ENCODE results near the gene RUFY4. TPM values are rescaled to one million over a fixed set of nuclear protein-coding genes. Genes with fewer than 3 reads are reported as not detected.

The RUFY4 gene
- total and polyA plus RNA-seq, 2 of the 13 experiments (the other 11 are each of a cell fraction or from before 2014, with no cell fraction given) = not detected

GRCh38 chr2:218046238-218046637 lies 22.8 kb upstream of the RUFY4 start:
- 8% methylated on average over 4 of the region's 4 CpGs for WGBS (ENCODE audit: low lambda C conversion rate)
- Histone ChIP-seq H3K27ac (ENCODE audit: extremely low read length, insufficient read depth, low read length) (no peak overlapping the region), H3K9me3 (ENCODE audit: low read length) (no peaks in the 10 kb centered on the region), H3K79me2 (ENCODE audit: insufficient read depth, low read length) (no peaks in the 10 kb centered on the region), H3K4me3 (replicated peaks in 1 of 3; ENCODE audit: insufficient read depth in 1 of 3, low read depth in 2 of 3, low read length in 3 of 3) (no peak overlapping the region), H3K4me1 (ENCODE audit: insufficient read depth, low read length) (no peaks in the 10 kb centered on the region), H4K20me1 (ENCODE audit: insufficient read depth, low read length) (no peaks in the 10 kb centered on the region), H3K4me2 (ENCODE audit: low read depth, low read length) (no peak overlapping the region), H3K36me3 (replicated peaks in 1 of 2; ENCODE audit: control insufficient read depth in 1 of 2, insufficient read depth in 2 of 2, low read length in 2 of 2) (no peaks in the 10 kb centered on the region), H3K9ac (ENCODE audit: insufficient read depth, low read depth, low read length) (no peak overlapping the region), H3K27me3 (ENCODE audit: control insufficient read depth in 1 of 2, insufficient read depth in 2 of 2, low read length in 2 of 2) (peaks cover 0 to 2% of the 10 kb centered on the region in 2 experiments; a peak in 1 of 5 replicates), H2AFZ (ENCODE audit: low read length) (no peak overlapping the region)
- ATAC-seq (no peak), DNase-seq (ENCODE audit: low spot score) (no peak), FAIRE-seq (no peak)
- ChIA-PET CTCF (ENCODE audit: low intra/inter-chr PET ratio, low total read pairs) (no interaction called here), POLR2A (no interaction called here)
- BruUV-seq (replicated peaks) = no TSS peak
- intact Hi-C loops (cut with micrococcal nuclease; ENCODE audit: unreplicated experiment) (no loop called here), in situ Hi-C loops (cut with HindIII; ENCODE audit: extremely low pct_ligation_motif_present, low pct_unique_long_range_greater_than_20kb) (no loop called here)
- TF ChIP-seq NFIB (CRISPR knock-in tag; IDR thresholded peaks at IDR 0.05; ENCODE audit: borderline replicate concordance) (no peak), ZNF713 (CRISPR knock-in tag; IDR thresholded peaks at IDR 0.05) (no peak), YEATS2 (CRISPR knock-in tag; IDR thresholded peaks at IDR 0.05; ENCODE audit: borderline replicate concordance) (no peak), CCAR2 (optimal IDR thresholded peaks at IDR 0.05; ENCODE audit: low read depth, low read length) (no peak)

GRCh38 chr2:218047536-218048225 lies 21.4 kb upstream of the RUFY4 start:
- Histone ChIP-seq H3K79me2 (ENCODE audit: insufficient read depth, low read length) (no peaks in the 10 kb centered on the region), H3K36me3 (replicated peaks in 1 of 2; ENCODE audit: control insufficient read depth in 1 of 2, insufficient read depth in 2 of 2, low read length in 2 of 2) (no peaks in the 10 kb centered on the region), H3K9me3 (ENCODE audit: low read length) (no peaks in the 10 kb centered on the region), H3K27ac (ENCODE audit: extremely low read length, insufficient read depth, low read length) (no peak overlapping the region), H4K20me1 (ENCODE audit: insufficient read depth, low read length) (no peaks in the 10 kb centered on the region), H2AFZ (ENCODE audit: low read length) (no peak overlapping the region), H3K9ac (ENCODE audit: insufficient read depth, low read depth, low read length) (no peak overlapping the region), H3K4me3 (replicated peaks in 1 of 3; ENCODE audit: insufficient read depth in 1 of 3, low read depth in 2 of 3, low read length in 3 of 3) (no peak overlapping the region), H3K4me2 (ENCODE audit: low read depth, low read length) (no peak overlapping the region), H3K27me3 (ENCODE audit: control insufficient read depth in 1 of 2, insufficient read depth in 2 of 2, low read length in 2 of 2) (peaks cover 0 to 2% of the 10 kb centered on the region in 2 experiments; a peak in 1 of 5 replicates), H3K4me1 (ENCODE audit: insufficient read depth, low read length) (no peaks in the 10 kb centered on the region)
- intact Hi-C loops (cut with micrococcal nuclease; ENCODE audit: unreplicated experiment) = no loop called here
- ChIA-PET POLR2A (no interaction called here), CTCF (ENCODE audit: low intra/inter-chr PET ratio, low total read pairs) (no interaction called here)
- WGBS (ENCODE audit: low lambda C conversion rate) = 15% methylated on average over 8 of the region's 8 CpGs
- in situ Hi-C loops (cut with HindIII; ENCODE audit: extremely low pct_ligation_motif_present, low pct_unique_long_range_greater_than_20kb) = no loop called here
- ATAC-seq (no peak), DNase-seq (ENCODE audit: low spot score) (no peak), FAIRE-seq (no peak)
- no TSS peak for BruUV-seq (replicated peaks)
- TF ChIP-seq EED (CRISPR knock-in tag; IDR thresholded peaks at IDR 0.05) (no peak), ZNF567 (CRISPR knock-in tag; IDR thresholded peaks at IDR 0.05; ENCODE audit: borderline replicate concordance) (no peak)
